ENCODE results near the gene PIGB. TPM values are rescaled to one million over a fixed set of nuclear protein-coding genes. Genes with fewer than 3 reads are reported as not detected.

Gene PIGB
- total and polyA plus RNA-seq, 2 donors (not counting 1 experiment from before 2014, with no cell fraction given), result 18.8 to 27.4 TPM

GRCh38 chr15:55358471-55358870, 39.4 kb downstream of the PIGB start:
- DNase-seq (ENCODE audit: low read depth in 2 of 2), result no peak
- Histone ChIP-seq H4K20me1 (ENCODE audit: control insufficient read depth, extremely low read depth, insufficient read depth, low read length) (no peaks in the 10 kb centered on the region), H3K9me3 (ENCODE audit: control insufficient read depth, insufficient read depth, low read depth, low read length) (no peaks in the 10 kb centered on the region), H3K79me2 (ENCODE audit: control insufficient read depth, insufficient read depth, low read length) (no peaks in the 10 kb centered on the region), H3K27ac (ENCODE audit: insufficient read depth, low read length) (no peak overlapping the region), H3K4me2 (ENCODE audit: extremely low read depth, insufficient read depth, low read length) (no peak overlapping the region), H2AFZ (ENCODE audit: low read length) (no peak overlapping the region), H3K27me3 (ENCODE audit: control insufficient read depth, insufficient read depth, low read length) (no peaks in the 10 kb centered on the region), H3K9ac (ENCODE audit: insufficient read depth, low read length) (no peak overlapping the region), H3K36me3 (ENCODE audit: control insufficient read depth, insufficient read depth, low read length) (no peaks in the 10 kb centered on the region), H3K4me1 (ENCODE audit: control insufficient read depth, extremely low read depth, insufficient read depth, low read length) (peaks cover 4% of the 10 kb centered on the region), H3K4me3 (replicated peaks in 1 of 4; ENCODE audit: control extremely low read depth in 1 of 4, insufficient read depth in 1 of 4, low read depth in 3 of 4, low read length in 4 of 4) (no peak overlapping the region)
- TF ChIP-seq EZH2 (IDR thresholded peaks at IDR 0.05; ENCODE audit: low read length, missing control alignments) (no peak), CTCF (conservative IDR thresholded peaks at IDR 0.05 in 1 of 2, IDR thresholded peaks at IDR 0.05 in 1 of 2; ENCODE audit: low read depth in 1 of 2, low read length in 2 of 2) (no peak)

- no peaks in the 10 kb centered on the region for H3K79me2 ChIP-seq (ENCODE audit: control insufficient read depth, insufficient read depth, low read length)
- no peak overlapping the region for H3K4me2 ChIP-seq (ENCODE audit: extremely low read depth, insufficient read depth, low read length)
- H3K27me3 ChIP-seq (ENCODE audit: control insufficient read depth, insufficient read depth, low read length), result no peaks in the 10 kb centered on the region
- H3K9ac ChIP-seq (ENCODE audit: insufficient read depth, low read length), result no peak overlapping the region
- H3K4me1 ChIP-seq (ENCODE audit: control insufficient read depth, extremely low read depth, insufficient read depth, low read length), result peaks cover 4% of the 10 kb centered on the region
- DNase-seq (ENCODE audit: low read depth in 2 of 2), result no peak
- H3K27ac ChIP-seq (ENCODE audit: insufficient read depth, low read length), result no peak overlapping the region
- no peaks in the 10 kb centered on the region for H3K9me3 ChIP-seq (ENCODE audit: control insufficient read depth, insufficient read depth, low read depth, low read length)
- H3K36me3 ChIP-seq (ENCODE audit: control insufficient read depth, insufficient read depth, low read length), result no peaks in the 10 kb centered on the region
- peak overlapping the region; percentile 60 for H2AFZ ChIP-seq (ENCODE audit: low read length)
- TF ChIP-seq EZH2 (IDR thresholded peaks at IDR 0.05; ENCODE audit: low read length, missing control alignments) (no peak), CTCF (conservative IDR thresholded peaks at IDR 0.05 in 1 of 2, IDR thresholded peaks at IDR 0.05 in 1 of 2; ENCODE audit: low read depth in 1 of 2, low read length in 2 of 2) (no peak)
- H4K20me1 ChIP-seq (ENCODE audit: control insufficient read depth, extremely low read depth, insufficient read depth, low read length), result no peaks in the 10 kb centered on the region
- no peak overlapping the region for H3K4me3 ChIP-seq (replicated peaks in 1 of 4; ENCODE audit: control extremely low read depth in 1 of 4, insufficient read depth in 1 of 4, low read depth in 3 of 4, low read length in 4 of 4)
Observed at GRCh38 chr15:55360256-55360655, 41.2 kb downstream of the PIGB start.

GRCh38 chr15:55361048-55361447, 42.0 kb downstream of the PIGB start:
- DNase-seq (ENCODE audit: low read depth in 2 of 2), result no peak
- Histone ChIP-seq H3K4me2 (ENCODE audit: extremely low read depth, insufficient read depth, low read length) (no peak overlapping the region), H3K36me3 (ENCODE audit: control insufficient read depth, insufficient read depth, low read length) (no peaks in the 10 kb centered on the region), H3K79me2 (ENCODE audit: control insufficient read depth, insufficient read depth, low read length) (no peaks in the 10 kb centered on the region), H3K9me3 (ENCODE audit: control insufficient read depth, insufficient read depth, low read depth, low read length) (no peaks in the 10 kb centered on the region), H3K4me1 (ENCODE audit: control insufficient read depth, extremely low read depth, insufficient read depth, low read length) (peaks cover 4% of the 10 kb centered on the region), H3K27ac (ENCODE audit: insufficient read depth, low read length) (no peak overlapping the region), H4K20me1 (ENCODE audit: control insufficient read depth, extremely low read depth, insufficient read depth, low read length) (no peaks in the 10 kb centered on the region), H3K27me3 (ENCODE audit: control insufficient read depth, insufficient read depth, low read length) (no peaks in the 10 kb centered on the region), H3K9ac (ENCODE audit: insufficient read depth, low read length) (no peak overlapping the region), H3K4me3 (replicated peaks in 1 of 4; ENCODE audit: control extremely low read depth in 1 of 4, insufficient read depth in 1 of 4, low read depth in 3 of 4, low read length in 4 of 4) (no peak overlapping the region), H2AFZ (ENCODE audit: low read length) (no peak overlapping the region)
- TF ChIP-seq EZH2 (IDR thresholded peaks at IDR 0.05; ENCODE audit: low read length, missing control alignments) (no peak), CTCF (conservative IDR thresholded peaks at IDR 0.05 in 1 of 2, IDR thresholded peaks at IDR 0.05 in 1 of 2; ENCODE audit: low read depth in 1 of 2, low read length in 2 of 2) (no peak)

Data from fibroblast of lung (primary cell).